ENCODE results near the gene TOMM70. TPM values are rescaled to one million over a fixed set of nuclear protein-coding genes. Genes with fewer than 3 reads are reported as not detected.

The TOMM70 gene
- total and polyA plus RNA-seq, 10 of the 15 experiments (the other 5 are each of a cell fraction or from before 2014, with no cell fraction given) = 12.7 to 64.1 (median 41.3) TPM

GRCh38 chr3:100334488-100335351 lies 66.2 kb downstream of the TOMM70 start, which contains the start of gene NIT2:
Gene NIT2 (plus strand): TSS chr3:100334757. CDS start chr3:100334792, 35 bp downstream.
- SMC1A ChIA-PET (ENCODE audit: uncharacterized antibody, unreplicated experiment) = interaction anchor here (0.6 to 5.1 kb wide), 13 partner anchors 11 to 1770 kb away, joined by 3 to 26 read pairs (median 3); partner anchors contain the start of genes LNP1 and TOMM70
- ATAC-seq = peak; percentile 96
- POLR2A ChIA-PET = interaction anchor here (0.6 to 2.2 kb wide), 5 partner anchors 20 to 266 kb away, joined by 3 to 12 read pairs (median 3); partner anchors contain the start of genes LNP1 and TOMM70
- peak within 1 kb of the TSS; percentile 80 for H3K27ac ChIP-seq (ENCODE audit: control insufficient read depth, insufficient read depth)
- peaks cover 8% of the 10 kb centered on the region for H3K4me1 ChIP-seq (ENCODE audit: control insufficient read depth, insufficient read depth, low read length)
- no peaks in the 10 kb centered on the region for H3K9me3 ChIP-seq (replicated peaks; ENCODE audit: control insufficient read depth, insufficient read depth, low read length)
- no peak for DNase-seq (ENCODE audit: low read depth, low spot score)
- H3K79me2 ChIP-seq (ENCODE audit: control insufficient read depth, insufficient read depth, low read length) = peaks cover 15% of the 10 kb centered on the region
- in situ Hi-C loops (cut with MboI) = no loop called here
- H3K27me3 ChIP-seq (replicated peaks in 1 of 2; ENCODE audit: control insufficient read depth in 2 of 2, insufficient read depth in 2 of 2, low read length in 1 of 2) = no peaks in the 10 kb centered on the region
- FAIRE-seq = peak; percentile 31
- RAD21 ChIA-PET (ENCODE audit: unreplicated experiment) = interaction anchor here (0.7 to 1.5 kb wide), 3 partner anchors 18 to 503 kb away, joined by 3 to 10 read pairs (median 5); no protein-coding TSS in a partner anchor
- peak within 1 kb of the TSS; percentile 96 for H3K4me2 ChIP-seq (ENCODE audit: control insufficient read depth, insufficient read depth)
- H3K9ac ChIP-seq (ENCODE audit: control insufficient read depth, insufficient read depth, low read length) = peak within 1 kb of the TSS; percentile 88
- peak within 1 kb of the TSS; percentile 99 for H2AFZ ChIP-seq (ENCODE audit: control insufficient read depth, low read depth, low read length)
- intact Hi-C loops (cut with micrococcal nuclease; ENCODE audit: unreplicated experiment) = loop anchor here (1.0 kb wide), 1 partner anchor 70 kb away; no protein-coding TSS in a partner anchor
- H4K20me1 ChIP-seq (ENCODE audit: control insufficient read depth, insufficient read depth) = no peaks in the 10 kb centered on the region
- BruUV-seq (replicated peaks) = no TSS peak
- H3K4me3 ChIP-seq = peak within 1 kb of the TSS; percentile 91
- 3% methylated on average over 58 of the region's 77 CpGs for WGBS (ENCODE audit: insufficient coverage, insufficient replicate concordance, low lambda C conversion rate, missing lambda C conversion rate)
- peaks cover 0 to 5% of the 10 kb centered on the region in 2 experiments; a peak in 1 of 4 replicates for H3K36me3 ChIP-seq (ENCODE audit: control insufficient read depth in 2 of 2, insufficient read depth in 2 of 2, low read length in 1 of 2)
- CTCF ChIA-PET = interaction anchor here (0.6 to 4.5 kb wide), 11 partner anchors 11 to 527 kb away, joined by 3 to 21 read pairs (median 3); partner anchors contain the start of gene LNP1
- TF ChIP-seq HDAC6 (IDR thresholded peaks at IDR 0.05; ENCODE audit: unreplicated experiment) (no peak), BHLHE40 (IDR thresholded peaks at IDR 0.05; ENCODE audit: borderline replicate concordance in 1 of 2, low read depth in 2 of 2, low read length in 1 of 2) (peak in 1 of 2 experiments; percentile 69; a peak in 2 of 4 replicates), SUPT20H (IDR thresholded peaks at IDR 0.05; ENCODE audit: borderline replicate concordance, control insufficient read depth, low read depth, low read length) (no peak), RFX5 (IDR thresholded peaks at IDR 0.05; ENCODE audit: low read depth, low read length) (no peak), HDAC2 (IDR thresholded peaks at IDR 0.05) (no peak), ZBTB33 (IDR thresholded peaks at IDR 0.05) (no peak), USF1 (IDR thresholded peaks at IDR 0.05; ENCODE audit: borderline replicate concordance, extremely low read length, insufficient read depth, low read depth, low read length) (no peak), IKZF2 (IDR thresholded peaks at IDR 0.05) (no peak), CREM (IDR thresholded peaks at IDR 0.05; ENCODE audit: low read depth) (peak; percentile 62), ETV6 (conservative IDR thresholded peaks at IDR 0.05 in 1 of 2, IDR thresholded peaks at IDR 0.05 in 1 of 2; ENCODE audit: borderline replicate concordance in 1 of 2, low read depth in 1 of 2) (no peak), MYC (IDR thresholded peaks at IDR 0.05; ENCODE audit: insufficient read depth, insufficient read length, insufficient replicate concordance, low read length, severe bottlenecking) (no peak), LARP7 (IDR thresholded peaks at IDR 0.05) (peak; percentile 99), SUZ12 (IDR thresholded peaks at IDR 0.05; ENCODE audit: unreplicated experiment) (no peak), TCF12 (IDR thresholded peaks at IDR 0.05; ENCODE audit: low read depth, low read length) (peak; percentile 43; the same call in 1 of the 2 replicates)
